Astrocyte of the cerebellum (primary cell): ENCODE data around the gene MEGF8.

Source experiments
- DNase-seq: peaks from one replicate; pipeline ENCODE4 v3.0.0-alpha.2; 2011; ENCODE audit warnings: low read depth
- H3K4me3 ChIP-seq: 2 replicates; pipeline ENCODE4 v1.5.1; 2011; ENCODE audit warnings: mild to moderate bottlenecking, low read depth, low read length, moderate library complexity
- CTCF ChIP-seq: IDR thresholded peaks from 2 replicates; pipeline ENCODE4 v1.5.1; 2012; ENCODE audit warnings: low read length, low read depth, moderate library complexity, mild to moderate bottlenecking; ENCODE audit errors: missing control alignments
- in situ Hi-C: cut with HindIII; loops from 2 replicates; pipeline ENCODE4 v1.10.0; 2017; ENCODE audit warnings: low sequenced_read_pairs

Gene MEGF8

GRCh38 chr19:42421101-42421500 is 95.7 kb downstream of the MEGF8 start:
- in situ Hi-C loops, result no loop called here
- no peak for TF ChIP-seq CTCF
- H3K4me3 ChIP-seq, result no peak overlapping the region
- DNase-seq, result no peak

- no peak for TF ChIP-seq CTCF
- no peak for DNase-seq
- in situ Hi-C loops, result no loop called here
- no peak overlapping the region for H3K4me3 ChIP-seq
Observed at GRCh38 chr19:42421591-42422031, 96.2 kb downstream of the MEGF8 start.

- in situ Hi-C loops, result no loop called here
- H3K4me3 ChIP-seq, result peak overlapping the region; percentile 44
- DNase-seq, result no peak
- no peak for TF ChIP-seq CTCF
Observed at GRCh38 chr19:42422092-42422900, 96.9 kb downstream of the MEGF8 start.

- no peak for DNase-seq
- no peak for TF ChIP-seq CTCF
- peak overlapping the region; percentile 44 for H3K4me3 ChIP-seq
- in situ Hi-C loops, result no loop called here
Observed at GRCh38 chr19:42422901-42423461, 97.5 kb downstream of the MEGF8 start.

GRCh38 chr19:42423462-42424344 is 98.3 kb downstream of the MEGF8 start:
- peak; percentile 52 for DNase-seq
- H3K4me3 ChIP-seq, result peak overlapping the region; percentile 44
- no peak for TF ChIP-seq CTCF
- in situ Hi-C loops, result no loop called here

GRCh38 chr19:42424345-42424707 is 98.9 kb downstream of the MEGF8 start:
- DNase-seq, result no peak
- in situ Hi-C loops, result no loop called here
- no peak for TF ChIP-seq CTCF
- H3K4me3 ChIP-seq, result no peak overlapping the region
